Dedifferentiated amniotic fluid mesenchymal stem cell (primary cell): Measurements from ENCODE around the gene FOXJ3.

ENCODE experiments used
- DNase-seq: peaks from one replicate; pipeline ENCODE4 v3.0.0-alpha.2; 2016; ENCODE audit errors: extremely low spot score

The FOXJ3 gene

GRCh38 chr1:42335050-42335808 lies at the start of gene FOXJ3:
Gene FOXJ3, minus strand, starts transcription at chr1:42335235. Its CDS starts 24,142 bp downstream, at chr1:42311093.
- peak; percentile 92 for DNase-seq

GRCh38 chr1:42381280-42381673 lies 46.2 kb upstream of the FOXJ3 start:
- DNase-seq = no peak

GRCh38 chr1:42380586-42381279 lies 45.7 kb upstream of the FOXJ3 start, which contains the start of gene RIMKLA:
Gene RIMKLA, plus strand, starts transcription at chr1:42380792. Its CDS starts 143 bp downstream, at chr1:42380935.
- no peak for DNase-seq

- DNase-seq = no peak
Measured at GRCh38 chr1:42379794-42380585, 45.0 kb upstream of the FOXJ3 start.

- DNase-seq = no peak
Measured at GRCh38 chr1:42372796-42373195, 37.8 kb upstream of the FOXJ3 start.

- no peak for DNase-seq
Measured at GRCh38 chr1:42370876-42371549, 36.0 kb upstream of the FOXJ3 start.

- no peak for DNase-seq
Measured at GRCh38 chr1:42369471-42369870, 34.4 kb upstream of the FOXJ3 start.

GRCh38 chr1:42368096-42368795 lies 33.2 kb upstream of the FOXJ3 start:
- DNase-seq = no peak

GRCh38 chr1:42365118-42365517 lies 30.1 kb upstream of the FOXJ3 start:
- no peak for DNase-seq

- no peak for DNase-seq
Measured at GRCh38 chr1:42364542-42364941, 29.5 kb upstream of the FOXJ3 start.

GRCh38 chr1:42364089-42364488 lies 29.1 kb upstream of the FOXJ3 start:
- no peak for DNase-seq

GRCh38 chr1:42359466-42359865 lies 24.4 kb upstream of the FOXJ3 start:
- no peak for DNase-seq

GRCh38 chr1:42358791-42359190 lies 23.8 kb upstream of the FOXJ3 start:
- no peak for DNase-seq

- no peak for DNase-seq
Measured at GRCh38 chr1:42350086-42350485, 15.1 kb upstream of the FOXJ3 start.

- no peak for DNase-seq
Measured at GRCh38 chr1:42348498-42348897, 13.5 kb upstream of the FOXJ3 start.

GRCh38 chr1:42343049-42343448 lies 8.0 kb upstream of the FOXJ3 start:
- no peak for DNase-seq

GRCh38 chr1:42340901-42341300 lies 5.9 kb upstream of the FOXJ3 start:
- no peak for DNase-seq

- no peak for DNase-seq
Measured at GRCh38 chr1:42340093-42340492, 5.1 kb upstream of the FOXJ3 start.

- no peak for DNase-seq
Measured at GRCh38 chr1:42336978-42337377, 1.9 kb upstream of the FOXJ3 start.

- no peak for DNase-seq
Measured at GRCh38 chr1:42335809-42336518, 929 bp upstream of the FOXJ3 start.
